C4-2B (cell line): ENCODE measurements around the gene ZBTB14.

ENCODE experiments used
- ZFX ChIP-seq: fragments of 450-650 bp; IDR thresholded peaks from 2 replicates; pipeline ENCODE4 v1.6.1; 2017
- TF ChIP-seq, protein P1 (sequence below): fragments of 450-650 bp; conservative IDR thresholded peaks from 2 replicates; pipeline ENCODE4 v1.5.1; 2017; ENCODE audit warnings: mild to moderate bottlenecking

DNA sequence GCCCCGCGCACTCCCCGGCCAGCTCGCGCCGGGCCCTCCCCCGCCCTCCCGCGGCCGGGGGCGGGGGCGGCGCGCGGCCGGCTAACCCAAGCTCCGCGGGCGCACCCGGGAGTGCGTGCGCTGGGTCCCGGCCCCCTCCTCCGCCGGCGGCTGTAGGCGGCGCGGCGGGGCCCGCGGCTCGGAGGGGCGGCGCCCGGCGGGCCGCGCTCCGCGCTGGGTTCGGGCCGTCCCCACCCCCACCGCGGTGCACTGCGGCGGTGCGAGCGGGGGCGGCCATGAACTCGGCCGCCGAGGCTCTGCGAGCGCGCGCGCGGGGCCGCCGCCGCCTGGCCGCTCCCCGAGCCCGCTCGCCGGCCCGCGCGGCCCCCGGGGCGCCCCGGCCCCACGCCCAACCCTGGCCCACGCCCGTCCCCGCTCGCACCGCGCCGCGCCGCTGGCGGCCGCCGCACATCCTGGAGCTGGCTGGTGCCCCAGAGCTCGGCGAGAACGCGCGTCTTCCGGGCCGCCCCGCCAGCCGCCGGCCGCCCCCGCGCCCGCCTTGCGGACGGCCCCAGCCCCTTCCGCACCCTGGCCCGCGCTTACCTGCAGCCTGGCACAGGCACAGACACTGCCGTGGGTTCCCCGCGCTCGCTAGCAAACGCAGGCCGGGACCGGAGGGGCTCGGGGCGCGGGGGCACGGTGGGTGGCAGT, at the start of gene ZBTB14:
- TF ChIP-seq, protein P1, sequence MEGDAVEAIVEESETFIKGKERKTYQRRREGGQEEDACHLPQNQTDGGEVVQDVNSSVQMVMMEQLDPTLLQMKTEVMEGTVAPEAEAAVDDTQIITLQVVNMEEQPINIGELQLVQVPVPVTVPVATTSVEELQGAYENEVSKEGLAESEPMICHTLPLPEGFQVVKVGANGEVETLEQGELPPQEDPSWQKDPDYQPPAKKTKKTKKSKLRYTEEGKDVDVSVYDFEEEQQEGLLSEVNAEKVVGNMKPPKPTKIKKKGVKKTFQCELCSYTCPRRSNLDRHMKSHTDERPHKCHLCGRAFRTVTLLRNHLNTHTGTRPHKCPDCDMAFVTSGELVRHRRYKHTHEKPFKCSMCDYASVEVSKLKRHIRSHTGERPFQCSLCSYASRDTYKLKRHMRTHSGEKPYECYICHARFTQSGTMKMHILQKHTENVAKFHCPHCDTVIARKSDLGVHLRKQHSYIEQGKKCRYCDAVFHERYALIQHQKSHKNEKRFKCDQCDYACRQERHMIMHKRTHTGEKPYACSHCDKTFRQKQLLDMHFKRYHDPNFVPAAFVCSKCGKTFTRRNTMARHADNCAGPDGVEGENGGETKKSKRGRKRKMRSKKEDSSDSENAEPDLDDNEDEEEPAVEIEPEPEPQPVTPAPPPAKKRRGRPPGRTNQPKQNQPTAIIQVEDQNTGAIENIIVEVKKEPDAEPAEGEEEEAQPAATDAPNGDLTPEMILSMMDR: no peak
- 0 out of 2 replicates have a peak, but pooled peaks have one; percentile 38 for TF ChIP-seq ZFX
